GM12873 (cell line): ENCODE data around the gene BFSP2.

Experiments used
- CTCF ChIP-seq: IDR thresholded peaks from 2 replicates; pipeline ENCODE4 v1.5.1; 2012; ENCODE audit warnings: low read depth, mild to moderate bottlenecking, moderate library complexity, low read length, control low read depth; ENCODE audit not compliant: insufficient read depth; ENCODE audit errors: missing control alignments

BFSP2 gene

GRCh38 chr3:133440652-133441051, 40.8 kb downstream of the BFSP2 start:
- no peak for TF ChIP-seq CTCF

- no peak for TF ChIP-seq CTCF
Measured at GRCh38 chr3:133441867-133442270, 42.0 kb downstream of the BFSP2 start.

GRCh38 chr3:133442518-133442917, 42.7 kb downstream of the BFSP2 start:
- no peak for TF ChIP-seq CTCF

GRCh38 chr3:133443649-133444422, 44.0 kb downstream of the BFSP2 start:
- peak; percentile 23 for TF ChIP-seq CTCF

GRCh38 chr3:133444423-133444774, 44.5 kb downstream of the BFSP2 start:
- no peak for TF ChIP-seq CTCF

GRCh38 chr3:133445108-133445507, 45.3 kb downstream of the BFSP2 start:
- no peak for TF ChIP-seq CTCF

GRCh38 chr3:133447750-133448477, 48.1 kb downstream of the BFSP2 start:
- TF ChIP-seq CTCF = no peak
